Measurements from ENCODE around the gene BTF3. TPM values are rescaled to one million over a fixed set of nuclear protein-coding genes. Genes with fewer than 3 reads are reported as not detected.

BTF3 gene
- total RNA-seq, 3 donors from 2014 or later (not counting 1 experiment from before 2014, with no cell fraction given): 364 to 423 (median 391) TPM

DNA sequence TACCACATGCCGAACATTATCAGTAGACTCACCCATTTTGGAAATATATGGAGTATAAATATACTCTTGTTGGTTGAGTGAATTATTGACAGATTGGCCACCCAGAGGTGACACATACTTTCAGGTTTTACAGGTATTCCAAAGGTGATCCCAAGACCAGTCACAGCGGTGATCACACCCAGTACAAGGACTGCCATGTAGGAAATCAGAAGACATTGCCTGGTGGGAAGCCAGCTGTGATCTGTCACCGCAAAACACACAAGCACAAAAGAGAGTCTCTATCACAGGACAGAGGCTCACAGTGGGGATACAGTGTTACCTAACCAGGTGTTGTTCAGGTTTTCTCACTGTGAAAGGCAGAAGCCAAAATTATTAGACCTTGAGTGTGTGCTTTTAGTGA is 15.8 kb downstream of the BTF3 start:
- no peaks in the 10 kb centered on the region for H3K4me1 Mint-ChIP-seq
- Histone ChIP-seq H3K4me1 (ENCODE audit: control insufficient read depth, insufficient read depth, low read length) (no peaks in the 10 kb centered on the region), H3K9me3 (ENCODE audit: control insufficient read depth, insufficient read depth, low read length) (no peaks in the 10 kb centered on the region), H3K27ac (ENCODE audit: low read length) (no peak overlapping the region), H3K36me3 (ENCODE audit: control insufficient read depth, insufficient read depth, low read length) (no peaks in the 10 kb centered on the region), H3K27me3 (ENCODE audit: control insufficient read depth, insufficient read depth, low read length) (no peaks in the 10 kb centered on the region), H3K4me3 (ENCODE audit: low read length) (no peak overlapping the region)
- ATAC-seq: no peak
- no peaks in the 10 kb centered on the region for H3K36me3 Mint-ChIP-seq
- intact Hi-C loops (cut with micrococcal nuclease): no loop called here
- no peak overlapping the region for H3K4me3 Mint-ChIP-seq
- no peak overlapping the region for H3K27ac Mint-ChIP-seq
- no peak for DNase-seq
- no peaks in the 10 kb centered on the region for H3K9me3 Mint-ChIP-seq
- TF ChIP-seq, protein P1, sequence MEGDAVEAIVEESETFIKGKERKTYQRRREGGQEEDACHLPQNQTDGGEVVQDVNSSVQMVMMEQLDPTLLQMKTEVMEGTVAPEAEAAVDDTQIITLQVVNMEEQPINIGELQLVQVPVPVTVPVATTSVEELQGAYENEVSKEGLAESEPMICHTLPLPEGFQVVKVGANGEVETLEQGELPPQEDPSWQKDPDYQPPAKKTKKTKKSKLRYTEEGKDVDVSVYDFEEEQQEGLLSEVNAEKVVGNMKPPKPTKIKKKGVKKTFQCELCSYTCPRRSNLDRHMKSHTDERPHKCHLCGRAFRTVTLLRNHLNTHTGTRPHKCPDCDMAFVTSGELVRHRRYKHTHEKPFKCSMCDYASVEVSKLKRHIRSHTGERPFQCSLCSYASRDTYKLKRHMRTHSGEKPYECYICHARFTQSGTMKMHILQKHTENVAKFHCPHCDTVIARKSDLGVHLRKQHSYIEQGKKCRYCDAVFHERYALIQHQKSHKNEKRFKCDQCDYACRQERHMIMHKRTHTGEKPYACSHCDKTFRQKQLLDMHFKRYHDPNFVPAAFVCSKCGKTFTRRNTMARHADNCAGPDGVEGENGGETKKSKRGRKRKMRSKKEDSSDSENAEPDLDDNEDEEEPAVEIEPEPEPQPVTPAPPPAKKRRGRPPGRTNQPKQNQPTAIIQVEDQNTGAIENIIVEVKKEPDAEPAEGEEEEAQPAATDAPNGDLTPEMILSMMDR (IDR thresholded peaks at IDR 0.05): no peak
- no peaks in the 10 kb centered on the region for H3K27me3 Mint-ChIP-seq (ENCODE audit: low read depth in 2 of 2)
- 95% methylated on average over 2 of the region's 3 CpGs for WGBS (ENCODE audit: insufficient coverage)

DNA sequence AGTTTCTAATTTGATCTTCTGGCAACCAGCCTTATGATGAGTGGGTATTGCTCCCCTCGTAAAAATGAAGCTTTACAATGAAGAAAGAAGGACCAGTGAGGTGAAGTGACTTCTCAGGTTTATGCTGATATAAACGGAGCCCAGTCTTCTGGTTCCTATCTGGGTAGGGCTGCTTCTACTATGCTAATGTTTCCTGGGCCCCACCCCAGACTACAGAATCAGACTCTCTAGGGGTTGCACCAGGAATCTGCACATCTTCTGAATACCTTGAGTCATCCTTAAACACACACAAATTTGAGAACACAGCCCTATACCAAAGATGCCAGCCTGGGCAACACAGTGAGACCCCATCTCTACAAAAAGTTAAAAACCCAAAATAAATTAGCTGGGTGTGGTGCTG is 16.2 kb downstream of the BTF3 start:
- H3K27ac ChIP-seq (ENCODE audit: low read length): no peak overlapping the region
- H3K27me3 ChIP-seq (ENCODE audit: control insufficient read depth, insufficient read depth, low read length): no peaks in the 10 kb centered on the region
- no peaks in the 10 kb centered on the region for H3K4me1 ChIP-seq (ENCODE audit: control insufficient read depth, insufficient read depth, low read length)
- no peaks in the 10 kb centered on the region for H3K36me3 ChIP-seq (ENCODE audit: control insufficient read depth, insufficient read depth, low read length)
- no peak overlapping the region for H3K4me3 Mint-ChIP-seq
- DNase-seq (no peak), ATAC-seq (no peak)
- intact Hi-C loops (cut with micrococcal nuclease): no loop called here
- H3K9me3 ChIP-seq (ENCODE audit: control insufficient read depth, insufficient read depth, low read length): no peaks in the 10 kb centered on the region
- TF ChIP-seq, protein P1 (IDR thresholded peaks at IDR 0.05): no peak
- no peak overlapping the region for H3K4me3 ChIP-seq (ENCODE audit: low read length)
- WGBS (ENCODE audit: insufficient coverage): 89% methylated on average over 2 of the region's 2 CpGs
- H3K9me3 Mint-ChIP-seq: no peaks in the 10 kb centered on the region
- peaks cover 2 to 3% of the 10 kb centered on the region in 2 donors for H3K4me1 Mint-ChIP-seq
- no peaks in the 10 kb centered on the region for H3K36me3 Mint-ChIP-seq
- no peaks in the 10 kb centered on the region for H3K27me3 Mint-ChIP-seq (ENCODE audit: low read depth in 2 of 2)
- H3K27ac Mint-ChIP-seq: no peak overlapping the region

DNA sequence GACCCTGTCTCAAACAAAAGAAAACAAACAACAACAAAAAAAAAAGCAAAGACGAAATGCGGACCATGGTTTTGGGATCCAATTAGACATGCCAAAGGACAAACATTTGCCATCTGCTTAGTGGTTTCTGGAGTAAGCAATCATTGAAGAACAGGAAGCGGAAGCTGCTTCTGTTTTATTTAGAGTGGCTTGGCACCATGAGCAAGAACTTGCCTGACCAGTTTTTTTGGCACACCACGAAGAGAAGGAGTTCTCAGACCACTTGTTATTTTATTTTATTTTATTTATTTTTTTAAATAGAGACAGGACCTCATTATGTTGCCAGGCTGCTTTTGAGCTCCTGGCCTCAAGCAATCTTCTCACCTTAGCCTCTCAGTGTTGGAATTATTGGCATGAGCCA is 17.0 kb downstream of the BTF3 start:
- DNase-seq (no peak), ATAC-seq (no peak)
- no peak overlapping the region for H3K4me3 ChIP-seq (ENCODE audit: low read length)
- Mint-ChIP-seq H3K27me3 (ENCODE audit: low read depth in 2 of 2) (no peaks in the 10 kb centered on the region), H3K4me3 (no peak overlapping the region), H3K27ac (no peak overlapping the region), H3K9me3 (no peaks in the 10 kb centered on the region), H3K4me1 (peaks cover 8 to 9% of the 10 kb centered on the region in 2 donors), H3K36me3 (no peaks in the 10 kb centered on the region)
- no peaks in the 10 kb centered on the region for H3K27me3 ChIP-seq (ENCODE audit: control insufficient read depth, insufficient read depth, low read length)
- WGBS (ENCODE audit: insufficient coverage): 94% methylated on average over 3 of the region's 4 CpGs
- peaks cover 5% of the 10 kb centered on the region for H3K4me1 ChIP-seq (ENCODE audit: control insufficient read depth, insufficient read depth, low read length)
- H3K36me3 ChIP-seq (ENCODE audit: control insufficient read depth, insufficient read depth, low read length): no peaks in the 10 kb centered on the region
- H3K9me3 ChIP-seq (ENCODE audit: control insufficient read depth, insufficient read depth, low read length): no peaks in the 10 kb centered on the region
- intact Hi-C loops (cut with micrococcal nuclease): no loop called here
- TF ChIP-seq, protein P1 (IDR thresholded peaks at IDR 0.05): no peak
- H3K27ac ChIP-seq (ENCODE audit: low read length): no peak overlapping the region

Data from natural killer cell (primary cell).